Thyroid gland (tissue), 4 donors: ENCODE measurements around the gene ROCK1.

Experiments used
- CTCF ChIP-seq, 6 experiments: fragments of 200-600 bp in 3 of 6; fragments of 450-650 bp in 3 of 6; sonication (generic) in 3 of 6; IDR thresholded peaks; one replicate each; pipeline ENCODE4 v1.5.1; 2016 to 2019; ENCODE audit warnings: antibody characterized with exemption in 6 of 6, mild to moderate bottlenecking in 2 of 6, inconsistent platforms in 1 of 6, moderate library complexity in 1 of 6
- POLR2A ChIP-seq, 2 donors: fragments of 450-650 bp; IDR thresholded peaks; one replicate each; pipeline ENCODE4 v1.6.1; 2017; ENCODE audit warnings: antibody characterized with exemption in 2 of 2, mild to moderate bottlenecking in 2 of 2, moderate library complexity in 1 of 2

- no peak for TF ChIP-seq POLR2A (IDR thresholded peaks at IDR 0.05)
- no peak for TF ChIP-seq CTCF (IDR thresholded peaks at IDR 0.05)
Measured at GRCh38 chr18:21063011-21063410, 48.6 kb downstream of the ROCK1 start.
